Stomach smooth muscle (tissue), 2 donors: ENCODE results near the gene FRMD4A.
"Not testable (repeated sequence)": the region's sequence is repeated elsewhere in the genome, so short reads cannot be mapped to it uniquely, and the experiment has no call there.

Source experiments
- H3K27ac ChIP-seq: one replicate; pipeline ENCODE4 v1.7.0; 2013; ENCODE audit warnings: mild to moderate bottlenecking, low read length, inconsistent platforms
- H3K27me3 ChIP-seq, 2 donors: one replicate each; pipeline ENCODE4 v1.7.0; 2013; ENCODE audit warnings: low read length in 2 of 2; ENCODE audit not compliant: insufficient read depth in 2 of 2, control insufficient read depth in 1 of 2
- H3K36me3 ChIP-seq, 2 donors: one replicate each; pipeline ENCODE4 v1.7.0; 2013; ENCODE audit warnings: low read length in 2 of 2; ENCODE audit not compliant: control insufficient read depth in 2 of 2, insufficient read depth in 2 of 2
- H3K4me1 ChIP-seq: one replicate; pipeline ENCODE4 v1.7.0; 2013; ENCODE audit warnings: low read length; ENCODE audit not compliant: control insufficient read depth, insufficient read depth
- H3K4me3 ChIP-seq, 2 donors: one replicate each; pipeline ENCODE4 v1.7.0; 2013; ENCODE audit warnings: low read length in 2 of 2
- H3K9ac ChIP-seq, 2 donors: one replicate each; pipeline ENCODE4 v1.7.0; 2013; ENCODE audit warnings: low read length in 2 of 2, mild to moderate bottlenecking in 1 of 2
- H3K9me3 ChIP-seq, 2 donors: one replicate each; pipeline ENCODE4 v1.7.0; 2013; ENCODE audit warnings: low read length in 2 of 2; ENCODE audit not compliant: control insufficient read depth in 2 of 2
- donor health status: healthy.
- donor health status: Pancreatic carcinoma.

Gene FRMD4A

GRCh38 chr10:13787015-13787421 is 543.7 kb downstream of the FRMD4A start:
- Histone ChIP-seq H3K36me3 (peaks cover 4 to 5% of the 10 kb centered on the region in 2 donors), H3K27ac (no peak overlapping the region), H3K9me3 (no peaks in the 10 kb centered on the region), H3K4me1 (peaks cover 23% of the 10 kb centered on the region), H3K4me3 (no peak overlapping the region), H3K27me3 (no peaks in the 10 kb centered on the region), H3K9ac (no peak overlapping the region)

GRCh38 chr10:13784067-13784466 is 546.7 kb downstream of the FRMD4A start:
- no peak overlapping the region for H3K4me3 ChIP-seq
- H3K27me3 ChIP-seq, result no peaks in the 10 kb centered on the region
- no peaks in the 10 kb centered on the region for H3K36me3 ChIP-seq
- peaks cover 15% of the 10 kb centered on the region for H3K4me1 ChIP-seq
- H3K9ac ChIP-seq, result no peak overlapping the region
- H3K9me3 ChIP-seq, result no peaks in the 10 kb centered on the region
- H3K27ac ChIP-seq, result no peak overlapping the region

- Histone ChIP-seq H3K4me1 (peaks cover 2% of the 10 kb centered on the region), H3K27ac (no peak overlapping the region), H3K9me3 (no peaks in the 10 kb centered on the region), H3K9ac (no peak overlapping the region), H3K36me3 (no peaks in the 10 kb centered on the region), H3K4me3 (no peak overlapping the region), H3K27me3 (no peaks in the 10 kb centered on the region)
Observed at GRCh38 chr10:13779748-13780147, 551.0 kb downstream of the FRMD4A start.

DNA sequence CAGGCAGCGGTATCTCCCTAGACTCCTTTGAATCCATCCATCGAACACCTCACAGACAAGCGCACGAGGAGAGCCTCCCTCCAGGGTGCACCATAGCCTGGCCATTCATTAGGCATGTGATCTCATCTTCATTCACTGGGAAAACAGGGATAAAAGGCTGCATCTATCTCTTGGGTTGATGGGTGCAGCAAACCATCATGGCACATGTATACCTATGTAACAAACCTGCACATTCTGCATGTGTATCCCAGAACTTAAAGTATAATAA is 552.1 kb downstream of the FRMD4A start:
- not testable (repeated sequence) for H3K36me3 ChIP-seq, H3K4me3 ChIP-seq, H3K9me3 ChIP-seq, H3K4me1 ChIP-seq, H3K27ac ChIP-seq, H3K27me3 ChIP-seq
- H3K9ac ChIP-seq, result peak overlapping the region in 1 of 2 donors; percentile 44

DNA sequence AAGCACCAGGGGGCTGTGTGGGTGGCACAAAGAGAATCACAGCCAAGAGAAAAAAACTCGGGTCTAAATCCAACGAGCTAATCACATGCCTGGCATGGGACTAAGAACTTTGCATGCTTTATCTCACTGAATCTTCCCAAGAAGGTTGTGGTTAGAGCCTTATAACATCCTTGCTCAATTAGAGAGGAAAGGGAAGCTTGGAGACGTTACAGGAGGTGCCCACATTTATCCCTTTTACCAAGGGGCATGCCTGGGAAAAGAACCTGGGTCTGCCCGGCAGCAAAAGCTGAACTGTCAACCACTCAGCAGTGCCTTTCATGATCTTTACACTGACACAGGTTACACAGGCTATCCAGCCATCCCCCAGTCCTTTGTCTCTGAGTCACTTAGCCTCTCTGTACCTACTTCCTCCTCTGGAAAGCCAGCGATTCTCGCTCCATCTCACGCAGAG is 553.8 kb downstream of the FRMD4A start:
- Histone ChIP-seq H3K27me3 (no peaks in the 10 kb centered on the region), H3K9me3 (no peaks in the 10 kb centered on the region), H3K4me1 (peaks cover 4% of the 10 kb centered on the region), H3K9ac (no peak overlapping the region), H3K36me3 (no peaks in the 10 kb centered on the region), H3K4me3 (no peak overlapping the region), H3K27ac (no peak overlapping the region)

DNA sequence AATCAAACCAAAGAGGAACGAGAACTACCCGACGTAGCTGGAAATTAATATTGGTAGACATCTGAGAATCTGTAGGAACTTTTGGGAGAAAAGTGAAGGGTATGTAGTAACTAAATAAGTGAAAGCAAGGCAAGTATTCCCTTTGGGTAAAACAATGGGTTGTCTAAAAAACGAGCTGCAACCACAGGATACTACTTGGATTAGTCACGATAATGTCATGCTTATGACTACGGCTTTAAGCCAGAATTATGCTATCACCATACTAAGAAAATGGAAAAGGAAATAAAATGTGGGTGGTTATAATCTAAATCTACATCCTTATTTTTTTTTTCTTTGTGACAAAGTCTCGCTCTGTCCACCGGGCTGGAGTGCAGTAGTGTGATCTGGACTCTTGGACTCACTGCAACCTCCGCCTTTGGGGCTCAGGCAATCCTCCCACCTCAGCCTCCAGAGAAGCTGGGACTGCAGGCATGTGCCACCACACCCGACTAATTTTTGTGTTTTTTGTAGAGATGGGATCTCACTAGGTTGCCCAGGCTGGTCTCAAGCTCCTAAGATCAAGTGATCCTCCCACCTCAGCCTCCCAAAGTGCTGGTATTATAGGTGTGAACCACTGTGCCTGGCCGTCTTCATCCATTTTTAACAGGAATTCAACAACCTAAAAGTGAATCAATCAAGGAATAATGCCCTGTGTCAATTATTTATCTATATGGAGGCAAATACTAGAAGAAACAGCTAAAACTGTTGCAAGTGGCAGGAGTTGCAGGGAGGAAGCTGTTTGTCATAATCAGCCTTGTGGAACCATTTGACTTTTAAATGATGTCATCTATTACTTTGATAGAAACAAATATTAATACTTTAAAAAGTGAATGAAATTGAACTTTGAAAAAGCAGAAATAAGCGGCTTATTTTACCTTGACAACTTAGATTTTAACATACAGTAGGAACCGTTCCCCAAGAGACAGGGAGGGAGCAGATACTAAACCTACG is 554.6 kb downstream of the FRMD4A start:
- Histone ChIP-seq H3K4me3 (no peak overlapping the region), H3K4me1 (peaks cover 4% of the 10 kb centered on the region), H3K9me3 (no peaks in the 10 kb centered on the region), H3K36me3 (no peaks in the 10 kb centered on the region), H3K9ac (no peak overlapping the region), H3K27me3 (no peaks in the 10 kb centered on the region), H3K27ac (no peak overlapping the region)

DNA sequence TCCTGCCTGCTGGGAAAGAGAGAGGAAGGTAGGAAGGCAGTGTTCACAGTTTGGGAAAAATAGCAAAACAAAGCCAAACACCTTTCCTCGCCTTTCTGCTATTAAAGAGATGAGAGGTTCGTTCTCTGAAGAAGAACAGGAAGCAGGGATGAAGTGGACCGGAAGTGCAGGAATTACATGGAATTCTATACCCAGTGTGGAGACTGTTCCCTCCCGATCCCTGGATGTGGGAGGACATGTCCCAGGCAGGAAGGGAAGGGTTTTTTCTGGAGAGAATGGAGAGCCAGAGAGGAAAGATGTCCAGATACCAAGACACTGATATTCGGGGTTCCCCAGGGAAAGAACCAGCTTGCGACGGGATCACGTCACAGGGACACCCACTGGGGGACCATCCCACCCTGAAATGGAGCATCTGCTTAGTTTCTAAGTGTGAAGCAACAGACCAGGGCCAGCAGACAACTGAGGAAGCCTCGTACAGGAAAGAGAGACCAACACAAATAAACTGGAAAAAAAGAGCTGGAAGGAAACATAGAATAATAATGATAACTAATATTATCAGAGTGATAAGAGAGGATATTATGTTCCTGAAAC is 556.3 kb downstream of the FRMD4A start:
- H3K4me1 ChIP-seq, result peaks cover 4% of the 10 kb centered on the region
- no peak overlapping the region for H3K4me3 ChIP-seq
- no peaks in the 10 kb centered on the region for H3K9me3 ChIP-seq
- no peak overlapping the region for H3K9ac ChIP-seq
- no peak overlapping the region for H3K27ac ChIP-seq
- H3K27me3 ChIP-seq, result no peaks in the 10 kb centered on the region
- H3K36me3 ChIP-seq, result no peaks in the 10 kb centered on the region

DNA sequence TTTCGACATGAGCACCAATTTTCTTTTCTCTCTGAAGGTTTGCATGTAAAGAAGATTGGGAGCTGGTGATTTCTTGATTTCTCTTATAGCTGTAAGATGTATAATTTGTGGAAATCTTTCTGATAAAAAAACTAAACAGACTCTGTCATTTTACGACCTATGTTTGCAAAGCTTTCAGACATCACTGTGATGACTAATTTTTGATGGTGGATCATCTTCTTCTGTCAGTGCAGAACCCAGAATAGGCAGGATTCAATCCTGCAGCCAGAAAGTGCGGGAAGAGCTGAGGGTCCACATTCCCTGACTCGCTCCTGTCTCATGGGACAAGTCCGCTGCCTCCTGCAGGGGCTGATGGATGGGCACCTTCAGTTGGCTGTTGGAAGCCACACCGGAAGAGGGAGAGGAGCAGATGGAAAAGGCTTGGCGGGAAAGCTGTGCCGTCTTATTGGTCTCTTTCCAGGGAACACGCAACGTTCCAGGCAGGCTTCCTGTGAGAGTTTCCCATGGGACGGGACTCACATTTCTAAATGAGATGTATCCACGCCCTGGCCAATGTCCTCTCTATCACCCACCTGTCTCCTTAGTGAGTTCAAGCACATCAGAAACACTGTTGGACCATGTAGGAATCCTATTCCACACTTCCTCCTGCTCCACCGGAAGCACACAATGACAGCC is 557.1 kb downstream of the FRMD4A start:
- Histone ChIP-seq H3K27me3 (no peaks in the 10 kb centered on the region), H3K36me3 (no peaks in the 10 kb centered on the region), H3K27ac (no peak overlapping the region), H3K4me3 (no peak overlapping the region), H3K4me1 (peaks cover 4% of the 10 kb centered on the region), H3K9me3 (no peaks in the 10 kb centered on the region), H3K9ac (no peak overlapping the region)

- H3K9me3 ChIP-seq, result no peaks in the 10 kb centered on the region
- H3K4me1 ChIP-seq, result peaks cover 4% of the 10 kb centered on the region
- H3K4me3 ChIP-seq, result no peak overlapping the region
- H3K27me3 ChIP-seq, result no peaks in the 10 kb centered on the region
- H3K9ac ChIP-seq, result no peak overlapping the region
- no peak overlapping the region for H3K27ac ChIP-seq
- no peaks in the 10 kb centered on the region for H3K36me3 ChIP-seq
Observed at GRCh38 chr10:13773043-13773442, 557.7 kb downstream of the FRMD4A start.

GRCh38 chr10:13771992-13772391 is 558.7 kb downstream of the FRMD4A start:
- Histone ChIP-seq H3K4me1 (peaks cover 2% of the 10 kb centered on the region), H3K27me3 (no peaks in the 10 kb centered on the region), H3K9ac (no peak overlapping the region), H3K4me3 (no peak overlapping the region), H3K36me3 (no peaks in the 10 kb centered on the region), H3K27ac (no peak overlapping the region), H3K9me3 (no peaks in the 10 kb centered on the region)
